Stimulated activated CD4-positive, alpha-beta T cell treated with anti-CD3 and anti-CD28 coated beads, Interleukin-12 subunit alpha, Interleukin-12 subunit beta, amount 100 ng/mL, for 48 hours (primary cell): ENCODE measurements around the gene SPINK4.

ENCODE experiments used
- DNase-seq, 3 donors: peaks; one replicate each; pipeline ENCODE4 v3.0.0-alpha.2; 2020; ENCODE audit warnings: low read depth in 2 of 3, low spot score in 1 of 3

The SPINK4 gene

DNA sequence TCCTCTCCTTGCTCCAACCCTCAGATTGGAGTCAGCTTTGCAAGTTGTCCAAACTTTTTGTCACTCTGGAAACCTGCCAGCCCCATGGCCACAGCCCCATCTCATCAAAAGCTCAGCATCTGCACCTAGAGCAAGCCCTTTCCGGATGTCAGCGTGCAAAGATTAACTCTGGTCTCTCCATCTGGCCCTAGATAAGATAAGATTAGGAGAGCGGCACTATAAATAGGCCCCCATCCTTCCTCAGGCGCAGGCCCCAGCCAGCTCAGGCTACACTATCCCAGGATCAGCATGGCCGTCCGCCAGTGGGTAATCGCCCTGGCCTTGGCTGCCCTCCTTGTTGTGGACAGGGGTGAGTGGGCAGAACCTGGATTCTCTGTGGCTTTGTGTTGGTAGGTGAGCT lies at the start of gene SPINK4:
Gene SPINK4 (plus strand): TSS at position 247 of the 400 bp plus-strand sequence. CDS start 42 bp downstream, at position 289.
- no peak for DNase-seq

GRCh38 chr9:33192493-33193255 lies 47.3 kb upstream of the SPINK4 start:
- no peak for DNase-seq

GRCh38 chr9:33193818-33194217 lies 46.1 kb upstream of the SPINK4 start:
- no peak for DNase-seq

- no peak for DNase-seq
Measured at GRCh38 chr9:33196736-33197135, 43.2 kb upstream of the SPINK4 start.

GRCh38 chr9:33197279-33198152 lies 42.5 kb upstream of the SPINK4 start:
- no peak for DNase-seq

GRCh38 chr9:33198165-33198564 lies 41.8 kb upstream of the SPINK4 start:
- no peak for DNase-seq

DNA sequence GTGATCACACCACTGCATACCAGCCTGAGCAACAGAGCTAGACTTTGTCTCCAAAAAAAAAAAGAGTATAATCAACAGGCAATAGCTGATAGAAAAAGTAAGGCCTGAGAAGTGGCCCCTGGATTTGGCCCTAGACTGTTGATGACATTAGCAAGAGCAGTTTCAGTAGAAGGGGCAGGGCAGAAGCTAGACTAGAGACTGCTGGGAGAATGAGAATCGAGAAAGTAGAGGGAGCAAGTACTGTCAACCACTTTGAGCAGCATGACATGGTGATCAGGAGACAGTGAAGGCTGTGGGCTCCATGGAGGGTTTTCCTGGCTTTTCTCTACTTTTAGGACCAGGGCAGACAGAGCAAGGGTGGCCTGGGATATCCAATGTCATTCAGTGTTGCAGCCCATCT lies 37.9 kb upstream of the SPINK4 start:
- DNase-seq: no peak

DNA sequence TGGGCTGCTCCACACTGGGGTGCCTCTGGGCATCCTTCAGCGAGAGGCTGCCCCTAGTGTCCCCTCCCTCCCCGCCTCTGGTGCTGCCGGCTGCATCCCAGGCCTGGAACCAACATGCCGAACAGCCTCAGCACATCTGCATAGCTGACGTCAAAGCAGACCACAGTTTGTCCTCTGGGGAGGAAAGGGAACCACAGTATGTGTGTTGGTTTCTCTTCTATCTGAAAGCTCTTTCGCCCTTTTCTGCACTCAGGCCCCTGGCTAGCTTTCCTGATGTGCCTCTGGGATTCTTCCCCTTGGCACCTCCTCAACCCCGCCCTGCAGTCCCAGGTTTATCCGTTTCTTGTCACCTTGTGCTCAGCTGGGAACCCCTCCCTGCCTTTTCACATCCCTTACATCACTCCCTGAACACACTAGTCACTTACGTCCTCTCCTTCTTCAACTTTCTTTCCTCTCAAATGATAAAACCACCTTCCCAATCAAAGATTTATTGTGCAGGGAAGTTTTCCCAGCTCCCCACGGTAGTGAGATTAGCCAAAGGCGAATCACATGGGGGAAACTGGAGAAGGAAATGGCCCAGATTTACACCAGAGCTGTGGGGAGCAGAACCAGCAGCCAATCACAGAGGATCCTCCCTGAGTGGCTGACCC lies 37.3 kb upstream of the SPINK4 start:
- DNase-seq: peak in 1 of 3 donors; percentile 20

DNA sequence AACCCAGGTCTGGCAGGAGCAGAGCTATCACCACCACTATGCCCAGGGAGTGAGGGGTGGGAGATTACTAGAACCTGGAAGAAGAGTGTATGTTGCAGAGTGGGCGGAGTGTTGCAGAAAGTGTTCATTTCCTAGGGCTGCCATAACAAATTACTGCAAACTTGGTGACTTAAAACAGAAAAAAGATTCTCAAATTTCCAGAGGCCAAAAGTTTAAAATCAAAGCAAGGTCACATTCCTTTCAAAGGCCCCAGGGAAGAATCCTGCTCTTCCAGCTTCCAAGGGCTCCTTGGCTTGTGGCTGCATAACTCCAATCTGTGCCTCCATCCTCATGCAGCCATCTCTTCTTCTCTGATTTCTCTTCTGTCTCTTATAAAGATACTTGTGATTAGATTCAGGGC lies 30.6 kb upstream of the SPINK4 start:
- DNase-seq: no peak

DNA sequence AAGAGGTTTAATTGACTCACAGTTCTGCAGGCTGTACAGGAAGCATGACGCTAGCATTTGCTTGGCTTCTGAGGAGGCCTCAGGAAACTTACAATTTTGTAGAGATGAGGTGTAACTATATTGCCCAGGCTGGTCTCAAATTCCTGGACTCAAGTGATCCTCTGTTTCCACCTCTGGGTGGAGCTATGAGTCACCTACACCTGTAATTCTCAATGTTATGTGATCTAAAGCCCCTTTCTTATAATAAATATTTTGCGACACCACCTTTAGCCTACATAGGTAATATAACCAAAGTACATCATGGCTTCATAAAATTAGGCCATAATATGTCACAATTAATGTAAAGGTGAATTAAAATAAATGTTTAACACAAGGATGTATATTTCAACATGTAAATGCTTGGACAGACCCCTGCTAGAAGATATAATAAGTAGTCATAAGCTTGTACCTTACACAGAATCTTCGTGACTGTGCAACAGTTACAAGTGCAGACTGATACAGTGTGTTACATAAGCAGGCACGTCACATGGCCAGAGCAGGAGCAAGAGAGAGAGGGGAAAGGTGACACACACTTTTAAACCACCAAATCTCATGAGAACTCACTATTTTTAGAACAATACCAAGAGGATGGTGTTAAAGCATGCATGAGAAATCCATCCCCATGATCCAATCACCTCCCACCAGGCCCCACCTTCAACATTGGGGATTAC lies 29.8 kb upstream of the SPINK4 start:
- DNase-seq: no peak

DNA sequence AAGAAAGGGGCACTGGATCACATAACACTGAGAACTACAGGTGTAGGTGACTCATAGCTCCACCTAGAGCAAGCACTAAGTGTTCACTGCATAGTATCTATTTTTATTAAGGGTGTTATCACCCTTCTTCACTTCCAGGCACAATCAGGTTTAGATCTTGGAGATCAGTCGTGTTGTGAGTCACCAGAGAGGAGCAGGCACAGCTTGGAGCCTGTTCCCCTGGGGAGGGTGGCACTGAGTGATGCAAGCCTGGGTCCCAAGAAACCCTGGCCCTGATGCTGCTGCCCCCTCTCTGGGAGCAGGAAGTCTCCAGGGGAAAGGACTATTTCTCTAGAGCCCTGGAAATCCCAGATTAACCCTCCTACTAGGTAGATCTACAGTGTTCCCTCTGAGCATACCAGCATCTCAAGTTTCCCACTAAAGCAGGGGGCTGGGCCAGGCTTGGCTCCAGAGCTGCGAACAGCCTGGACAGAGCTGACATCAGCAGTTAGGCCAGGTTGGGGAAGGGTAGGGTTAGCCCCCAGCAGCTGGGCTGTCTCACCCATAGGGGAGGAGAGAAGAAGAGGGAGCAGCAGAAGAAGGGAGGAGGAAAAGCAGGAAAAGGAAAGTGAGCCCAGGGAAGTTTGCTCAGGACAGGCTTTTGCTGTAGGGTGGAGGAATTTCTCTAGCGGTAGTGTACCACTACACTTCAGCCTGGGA lies 28.1 kb upstream of the SPINK4 start:
- DNase-seq: no peak

DNA sequence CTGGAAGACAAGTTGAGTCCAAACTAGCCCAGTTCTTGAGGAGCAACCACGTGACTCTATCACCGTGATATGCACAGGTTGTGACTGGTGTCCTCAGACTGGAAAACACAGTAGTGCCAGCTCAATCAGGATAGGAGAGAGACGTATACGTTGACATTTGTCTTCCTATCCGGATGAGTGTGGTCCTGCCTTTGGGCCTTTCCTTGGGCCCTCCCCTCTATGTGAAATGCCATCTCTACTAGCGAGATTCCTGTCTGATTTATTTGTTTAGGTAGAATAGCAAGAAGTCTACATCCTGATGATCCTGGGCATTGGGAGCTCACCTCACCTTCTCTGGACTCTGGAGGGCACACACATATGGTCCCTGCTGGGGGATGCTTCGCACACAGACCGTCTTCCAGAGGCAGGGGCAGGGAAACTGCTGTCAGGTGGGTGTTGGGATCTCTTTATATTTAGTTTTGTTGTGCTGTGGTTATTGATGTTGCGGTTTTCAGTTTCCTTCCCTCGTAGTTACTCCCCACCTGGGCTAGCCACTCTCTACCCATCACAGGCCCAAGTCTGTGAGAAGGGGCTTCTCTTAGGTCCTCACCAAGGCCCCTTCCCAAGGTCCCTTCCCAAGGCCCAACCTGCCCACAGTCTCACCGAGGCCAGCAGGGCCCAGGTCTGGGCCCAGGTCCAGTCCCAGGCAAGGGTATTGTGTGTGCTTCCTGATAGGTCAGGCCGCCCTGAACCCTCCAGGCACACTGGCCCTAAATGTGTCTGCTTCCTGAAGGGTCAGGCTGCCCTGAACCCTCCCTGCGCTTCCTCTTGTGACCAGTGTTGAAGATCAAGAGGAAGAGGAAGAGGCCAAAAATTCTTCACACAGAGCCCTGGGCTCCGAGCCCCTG lies 19.0 kb upstream of the SPINK4 start:
- no peak for DNase-seq

DNA sequence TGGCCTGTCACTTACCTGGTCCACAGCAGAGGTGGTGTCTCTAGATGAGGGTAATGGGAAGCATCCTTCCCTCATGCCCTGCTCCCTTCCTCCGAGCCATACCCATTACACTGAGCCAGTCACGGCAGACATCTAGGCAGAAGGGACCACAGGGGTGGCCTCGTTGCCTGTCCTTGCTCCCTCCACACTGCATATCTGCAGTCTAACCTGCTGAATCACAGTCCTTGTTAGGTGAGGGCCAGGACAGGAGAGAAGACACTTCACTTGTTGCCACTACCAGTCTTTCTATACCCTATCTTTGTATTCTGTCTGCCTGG lies 18.4 kb upstream of the SPINK4 start:
- DNase-seq: no peak

- DNase-seq: no peak
Measured at GRCh38 chr9:33222031-33222430, 17.9 kb upstream of the SPINK4 start.

- DNase-seq: no peak
Measured at GRCh38 chr9:33223696-33224095, 16.3 kb upstream of the SPINK4 start.

- DNase-seq: peak; percentile 28 to 84 (median 56)
Measured at GRCh38 chr9:33225319-33226147, 14.4 kb upstream of the SPINK4 start.

DNA sequence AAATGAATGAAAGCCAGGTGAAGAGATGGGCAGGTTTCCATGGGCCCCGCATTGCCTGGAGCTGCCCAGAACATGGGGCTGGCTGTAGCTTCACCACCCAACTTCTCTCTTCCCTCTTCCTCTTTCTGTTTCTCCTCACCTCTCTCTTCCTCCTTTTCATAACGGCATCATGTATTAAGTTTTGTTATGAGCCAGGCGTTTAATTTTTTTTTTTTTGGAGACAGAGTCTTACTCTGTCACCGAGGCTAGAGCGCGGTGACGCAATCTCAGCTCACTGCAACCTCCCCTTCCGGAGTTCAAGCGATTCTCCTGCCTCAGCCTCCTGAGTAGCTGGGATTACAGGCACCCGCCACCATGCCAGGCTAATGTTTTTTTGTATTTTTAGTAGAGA lies 13.0 kb upstream of the SPINK4 start:
- DNase-seq: no peak

DNA sequence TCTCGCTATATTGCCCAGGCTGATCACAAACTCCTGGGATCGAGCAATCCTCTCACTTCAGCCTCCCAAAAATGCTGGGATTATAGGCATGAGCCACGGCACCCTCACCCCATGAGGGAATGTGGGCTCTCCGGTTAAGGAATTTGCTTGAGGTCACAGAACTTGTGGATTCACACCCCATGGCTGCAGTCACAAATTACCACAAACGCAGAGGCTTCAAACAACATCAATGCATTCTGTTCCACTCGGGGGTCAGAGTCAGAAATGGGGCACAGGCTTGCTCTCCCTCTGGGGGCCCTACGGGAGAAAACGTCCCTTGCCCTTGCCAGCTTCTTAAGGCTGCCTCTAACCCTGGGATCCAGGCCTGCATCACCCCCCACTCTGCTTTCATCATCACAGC lies 12.2 kb upstream of the SPINK4 start:
- DNase-seq: no peak

DNA sequence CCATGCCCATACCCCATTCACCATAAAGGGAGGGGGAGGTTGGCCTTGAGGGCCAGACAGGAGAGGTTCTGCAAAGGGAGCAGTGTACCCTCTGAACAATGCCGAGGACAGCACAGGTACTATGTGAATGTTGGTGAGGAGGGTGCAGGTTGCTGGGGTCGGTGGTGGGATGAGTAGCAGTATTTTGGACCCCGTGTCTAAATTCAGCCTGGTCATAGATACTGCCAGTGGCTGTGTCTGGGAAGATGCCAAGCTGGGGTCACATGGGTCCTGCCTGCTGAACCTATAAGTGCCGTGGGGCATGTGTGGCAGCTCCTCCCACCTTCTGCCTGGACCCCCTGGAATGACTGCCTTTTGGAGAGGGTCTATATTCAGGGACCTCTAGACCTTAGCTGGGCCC lies 11.4 kb upstream of the SPINK4 start:
- DNase-seq: no peak
